Endothelial cell of umbilical vein (primary cell): ENCODE data around the gene ADRB2.

ENCODE experiments used
- EZH2 ChIP-seq: IDR thresholded peaks from 2 replicates; pipeline ENCODE4 v1.6.1; 2012; ENCODE audit warnings: borderline replicate concordance, low read depth, mild to moderate bottlenecking, moderate library complexity, low read length, inconsistent platforms; ENCODE audit not compliant: severe bottlenecking
- GATA2 ChIP-seq: IDR thresholded peaks from 2 replicates; pipeline ENCODE4 v1.7.0; 2011; ENCODE audit warnings: low read depth, mild to moderate bottlenecking, moderate library complexity, mixed read lengths, low read length; ENCODE audit not compliant: insufficient read length, insufficient read depth
- MYC ChIP-seq: IDR thresholded peaks from one replicate; pipeline ENCODE4 v1.6.1; 2011; ENCODE audit warnings: mild to moderate bottlenecking, low read depth, low read length
- POLR2A ChIP-seq: IDR thresholded peaks from 2 replicates; pipeline ENCODE4 v1.6.1; 2012; ENCODE audit warnings: low read depth, mild to moderate bottlenecking, control low read depth, low read length
- POLR2AphosphoS5 ChIP-seq: IDR thresholded peaks from 2 replicates; pipeline ENCODE4 v1.6.1; 2012; ENCODE audit warnings: low read depth, mild to moderate bottlenecking, control low read depth, low read length, moderate library complexity; ENCODE audit not compliant: insufficient read depth
- TF ChIP-seq, protein P1 (sequence below), 2 donors: IDR thresholded peaks; 1 replicate in 1 of 2; 2 replicates in 1 of 2; pipeline ENCODE4 v1.5.1; 2011; ENCODE audit warnings: low read length in 2 of 2, mild to moderate bottlenecking in 2 of 2, moderate library complexity in 2 of 2, control low read depth in 1 of 2, inconsistent platforms in 1 of 2, low read depth in 1 of 2; ENCODE audit not compliant: insufficient read depth in 1 of 2; ENCODE audit errors: extremely low read depth in 1 of 2
- TF ChIP-seq, protein P2 (sequence below): IDR thresholded peaks from 2 replicates; pipeline ENCODE4 v1.6.1; 2011; ENCODE audit not compliant: insufficient read depth, insufficient read length

DNA sequence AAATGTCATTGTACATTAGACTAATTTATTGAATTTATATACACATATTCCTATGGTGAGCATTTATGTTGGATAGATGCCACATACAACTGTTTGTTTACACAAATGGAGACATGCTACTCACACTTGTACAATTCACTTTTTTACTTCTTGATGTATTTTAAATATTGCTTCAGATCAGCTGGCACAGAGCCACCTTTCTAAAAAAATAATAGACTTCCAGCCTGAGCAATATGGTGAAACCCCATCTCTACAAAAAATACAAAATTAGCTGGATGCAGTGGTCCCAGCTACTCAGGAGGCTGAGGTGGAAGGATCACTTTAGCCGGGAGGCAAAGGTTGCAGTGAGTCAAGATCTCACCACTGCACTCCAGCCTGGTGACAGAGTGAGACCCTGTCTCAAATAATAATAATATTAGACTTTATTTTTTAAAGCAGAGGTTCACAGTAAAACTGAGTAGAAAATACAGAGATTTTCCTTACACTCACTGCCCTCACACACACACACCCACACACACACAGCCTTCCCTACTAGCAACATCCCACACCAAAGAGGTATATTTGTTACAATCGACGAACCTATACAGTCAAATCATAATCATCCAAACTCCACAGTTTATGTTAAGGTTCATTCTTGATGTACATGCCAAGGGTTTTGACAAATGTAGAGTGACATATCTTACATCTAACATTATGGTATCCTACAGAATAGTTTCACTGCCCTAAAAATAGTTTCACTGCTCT is 16.5 kb upstream of the ADRB2 start:
- TF ChIP-seq, protein P1, sequence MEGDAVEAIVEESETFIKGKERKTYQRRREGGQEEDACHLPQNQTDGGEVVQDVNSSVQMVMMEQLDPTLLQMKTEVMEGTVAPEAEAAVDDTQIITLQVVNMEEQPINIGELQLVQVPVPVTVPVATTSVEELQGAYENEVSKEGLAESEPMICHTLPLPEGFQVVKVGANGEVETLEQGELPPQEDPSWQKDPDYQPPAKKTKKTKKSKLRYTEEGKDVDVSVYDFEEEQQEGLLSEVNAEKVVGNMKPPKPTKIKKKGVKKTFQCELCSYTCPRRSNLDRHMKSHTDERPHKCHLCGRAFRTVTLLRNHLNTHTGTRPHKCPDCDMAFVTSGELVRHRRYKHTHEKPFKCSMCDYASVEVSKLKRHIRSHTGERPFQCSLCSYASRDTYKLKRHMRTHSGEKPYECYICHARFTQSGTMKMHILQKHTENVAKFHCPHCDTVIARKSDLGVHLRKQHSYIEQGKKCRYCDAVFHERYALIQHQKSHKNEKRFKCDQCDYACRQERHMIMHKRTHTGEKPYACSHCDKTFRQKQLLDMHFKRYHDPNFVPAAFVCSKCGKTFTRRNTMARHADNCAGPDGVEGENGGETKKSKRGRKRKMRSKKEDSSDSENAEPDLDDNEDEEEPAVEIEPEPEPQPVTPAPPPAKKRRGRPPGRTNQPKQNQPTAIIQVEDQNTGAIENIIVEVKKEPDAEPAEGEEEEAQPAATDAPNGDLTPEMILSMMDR (IDR thresholded peaks at IDR 0.05; ENCODE audit: extremely low read depth in 1 of 2, insufficient read depth in 1 of 2, low read depth in 1 of 2, low read length in 2 of 2): no peak
- TF ChIP-seq POLR2A: no peak
- TF ChIP-seq, protein P2, sequence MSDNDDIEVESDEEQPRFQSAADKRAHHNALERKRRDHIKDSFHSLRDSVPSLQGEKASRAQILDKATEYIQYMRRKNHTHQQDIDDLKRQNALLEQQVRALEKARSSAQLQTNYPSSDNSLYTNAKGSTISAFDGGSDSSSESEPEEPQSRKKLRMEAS: no peak
- no peak for TF ChIP-seq EZH2
- TF ChIP-seq POLR2AphosphoS5: no peak
- no peak for TF ChIP-seq GATA2
- TF ChIP-seq MYC: no peak
